Body of pancreas (tissue), 4 donors: ENCODE data around the gene TSR2.

ENCODE experiments used
- POLR2A ChIP-seq, 3 donors: fragments of 450-650 bp; IDR thresholded peaks; one replicate each; pipeline ENCODE4 v1.6.1; 2016; ENCODE audit warnings: antibody characterized with exemption in 3 of 3, mild to moderate bottlenecking in 2 of 3
- TF ChIP-seq, protein P1 (sequence below), 7 experiments: fragments of 450-650 bp in 4 of 7; fragments of 200-600 bp in 3 of 7; sonication (generic) in 3 of 7; IDR thresholded peaks; one replicate each; pipeline ENCODE4 v1.5.1; 2016 to 2019; ENCODE audit warnings: antibody characterized with exemption in 7 of 7

DNA sequence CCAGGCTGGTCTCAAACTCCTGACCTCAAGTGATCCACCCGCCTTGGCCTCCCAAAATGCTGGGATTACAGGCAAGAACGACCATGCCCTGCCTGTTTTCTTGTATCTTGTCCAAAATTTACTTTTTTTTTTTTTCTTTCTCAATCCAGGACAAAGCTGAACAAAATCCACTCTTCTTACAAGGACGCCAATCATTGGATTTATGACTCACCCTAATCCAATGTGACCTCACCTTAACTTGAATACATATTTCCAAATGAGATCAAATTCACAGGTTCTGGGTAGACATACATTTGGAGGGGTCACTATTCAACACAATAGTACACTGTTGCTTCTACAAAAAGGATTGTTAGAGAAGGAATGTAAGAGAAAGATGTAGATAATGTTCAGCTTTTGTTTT, 18.0 kb upstream of the TSR2 start:
- TF ChIP-seq, protein P1, sequence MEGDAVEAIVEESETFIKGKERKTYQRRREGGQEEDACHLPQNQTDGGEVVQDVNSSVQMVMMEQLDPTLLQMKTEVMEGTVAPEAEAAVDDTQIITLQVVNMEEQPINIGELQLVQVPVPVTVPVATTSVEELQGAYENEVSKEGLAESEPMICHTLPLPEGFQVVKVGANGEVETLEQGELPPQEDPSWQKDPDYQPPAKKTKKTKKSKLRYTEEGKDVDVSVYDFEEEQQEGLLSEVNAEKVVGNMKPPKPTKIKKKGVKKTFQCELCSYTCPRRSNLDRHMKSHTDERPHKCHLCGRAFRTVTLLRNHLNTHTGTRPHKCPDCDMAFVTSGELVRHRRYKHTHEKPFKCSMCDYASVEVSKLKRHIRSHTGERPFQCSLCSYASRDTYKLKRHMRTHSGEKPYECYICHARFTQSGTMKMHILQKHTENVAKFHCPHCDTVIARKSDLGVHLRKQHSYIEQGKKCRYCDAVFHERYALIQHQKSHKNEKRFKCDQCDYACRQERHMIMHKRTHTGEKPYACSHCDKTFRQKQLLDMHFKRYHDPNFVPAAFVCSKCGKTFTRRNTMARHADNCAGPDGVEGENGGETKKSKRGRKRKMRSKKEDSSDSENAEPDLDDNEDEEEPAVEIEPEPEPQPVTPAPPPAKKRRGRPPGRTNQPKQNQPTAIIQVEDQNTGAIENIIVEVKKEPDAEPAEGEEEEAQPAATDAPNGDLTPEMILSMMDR (IDR thresholded peaks at IDR 0.05), result no peak
- no peak for TF ChIP-seq POLR2A (IDR thresholded peaks at IDR 0.05)
